ENCODE measurements around the gene HPSE2.
A peak's percentile ranks its signal among the peaks of the same experiment; 100 is the strongest.

The HPSE2 gene

GRCh38 chr10:98463016-98463415 is 772.6 kb downstream of the HPSE2 start:
- no peak for DNase-seq (ENCODE audit: low read depth)
- no peak overlapping the region for H3K4me3 ChIP-seq (ENCODE audit: low read depth, low read length)
- TF ChIP-seq CTCF (conservative IDR thresholded peaks at IDR 0.05; ENCODE audit: low read depth, low read length) = no peak

- TF ChIP-seq CTCF (conservative IDR thresholded peaks at IDR 0.05; ENCODE audit: low read depth, low read length) = no peak
- DNase-seq (ENCODE audit: low read depth) = no peak
- H3K4me3 ChIP-seq (ENCODE audit: low read depth, low read length) = no peak overlapping the region
These were observed 774.2 kb downstream of the HPSE2 start for GRCh38 chr10:98461500-98461842.

- H3K4me3 ChIP-seq (ENCODE audit: low read depth, low read length) = no peak overlapping the region
- no peak for TF ChIP-seq CTCF (conservative IDR thresholded peaks at IDR 0.05; ENCODE audit: low read depth, low read length)
- DNase-seq (ENCODE audit: low read depth) = peak; percentile 93
These were observed 774.7 kb downstream of the HPSE2 start for GRCh38 chr10:98460837-98461499.

GRCh38 chr10:98458809-98459784 is 776.6 kb downstream of the HPSE2 start:
- TF ChIP-seq CTCF (conservative IDR thresholded peaks at IDR 0.05; ENCODE audit: low read depth, low read length) = no peak
- H3K4me3 ChIP-seq (ENCODE audit: low read depth, low read length) = no peak overlapping the region
- DNase-seq (ENCODE audit: low read depth) = no peak

GRCh38 chr10:98457721-98458120 is 777.9 kb downstream of the HPSE2 start:
- TF ChIP-seq CTCF (conservative IDR thresholded peaks at IDR 0.05; ENCODE audit: low read depth, low read length) = no peak
- H3K4me3 ChIP-seq (ENCODE audit: low read depth, low read length) = no peak overlapping the region
- DNase-seq (ENCODE audit: low read depth) = no peak

GRCh38 chr10:98456686-98457482 is 778.8 kb downstream of the HPSE2 start:
- no peak for TF ChIP-seq CTCF (conservative IDR thresholded peaks at IDR 0.05; ENCODE audit: low read depth, low read length)
- no peak for DNase-seq (ENCODE audit: low read depth)
- H3K4me3 ChIP-seq (ENCODE audit: low read depth, low read length) = no peak overlapping the region
